Muscle layer of colon (tissue), 2 donors: ENCODE results near the gene EP300.
"Not testable (repeated sequence)": the region's sequence is repeated elsewhere in the genome, so short reads cannot be mapped to it uniquely, and the experiment has no call there.

ENCODE experiments used
- H3K27ac ChIP-seq: one replicate; pipeline ENCODE4 v1.7.0; 2013; ENCODE audit warnings: low read depth, mild to moderate bottlenecking, low read length, moderate library complexity
- H3K27me3 ChIP-seq, 2 donors: one replicate each; pipeline ENCODE4 v1.7.0; 2013; ENCODE audit warnings: low read length in 2 of 2, mild to moderate bottlenecking in 2 of 2; ENCODE audit not compliant: insufficient read depth in 2 of 2, control insufficient read depth in 1 of 2
- H3K36me3 ChIP-seq: one replicate; pipeline ENCODE4 v1.7.0; 2013; ENCODE audit warnings: mild to moderate bottlenecking, low read length; ENCODE audit not compliant: insufficient read depth
- H3K4me1 ChIP-seq: one replicate; pipeline ENCODE4 v1.7.0; 2013; ENCODE audit warnings: mild to moderate bottlenecking, low read length; ENCODE audit not compliant: insufficient read depth
- H3K4me3 ChIP-seq, 2 donors: one replicate each; pipeline ENCODE4 v1.7.0; 2013; ENCODE audit warnings: low read length in 2 of 2, low read depth in 1 of 2, mild to moderate bottlenecking in 1 of 2, moderate library complexity in 1 of 2
- H3K9ac ChIP-seq: one replicate; pipeline ENCODE4 v1.7.0; 2013; ENCODE audit warnings: low read length
- H3K9me3 ChIP-seq: one replicate; pipeline ENCODE4 v1.7.0; 2013; ENCODE audit warnings: mild to moderate bottlenecking, low read length
- donor health status: abdominal sarcoma.
- donor health status: Adenocarcinoma of cecum.

Gene EP300

GRCh38 chr22:41117127-41117965, 25.0 kb downstream of the EP300 start:
- H3K36me3 ChIP-seq: peaks cover 28% of the 10 kb centered on the region
- H3K9me3 ChIP-seq: no peaks in the 10 kb centered on the region
- peaks cover 13% of the 10 kb centered on the region for H3K4me1 ChIP-seq
- no peaks in the 10 kb centered on the region for H3K27me3 ChIP-seq
- H3K27ac ChIP-seq: no peak overlapping the region
- no peak overlapping the region for H3K4me3 ChIP-seq
- no peak overlapping the region for H3K9ac ChIP-seq

DNA sequence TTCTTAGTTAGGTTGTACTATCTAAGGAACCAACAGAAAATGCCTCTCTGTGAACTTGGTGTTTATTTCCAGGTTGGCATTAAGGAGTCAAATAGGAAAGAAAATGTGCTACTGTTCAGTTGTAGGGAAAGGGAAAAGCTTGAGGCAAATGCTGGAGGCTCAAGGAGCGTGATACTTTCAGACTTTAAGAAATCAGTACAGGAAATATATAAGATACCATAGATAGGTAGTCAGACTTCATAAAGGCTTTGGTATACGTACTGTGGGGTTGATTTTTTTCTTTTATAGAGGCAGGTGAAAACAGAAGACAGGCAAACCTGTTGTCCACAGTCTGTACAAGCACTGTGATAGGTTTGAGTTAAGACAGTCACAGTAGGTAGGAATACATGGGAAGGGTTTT, 30.8 kb downstream of the EP300 start:
- no peaks in the 10 kb centered on the region for H3K9me3 ChIP-seq
- no peaks in the 10 kb centered on the region for H3K4me1 ChIP-seq
- H3K9ac ChIP-seq: no peak overlapping the region
- no peak overlapping the region for H3K27ac ChIP-seq
- H3K27me3 ChIP-seq: no peaks in the 10 kb centered on the region
- no peak overlapping the region for H3K4me3 ChIP-seq
- H3K36me3 ChIP-seq: peaks cover 46% of the 10 kb centered on the region

DNA sequence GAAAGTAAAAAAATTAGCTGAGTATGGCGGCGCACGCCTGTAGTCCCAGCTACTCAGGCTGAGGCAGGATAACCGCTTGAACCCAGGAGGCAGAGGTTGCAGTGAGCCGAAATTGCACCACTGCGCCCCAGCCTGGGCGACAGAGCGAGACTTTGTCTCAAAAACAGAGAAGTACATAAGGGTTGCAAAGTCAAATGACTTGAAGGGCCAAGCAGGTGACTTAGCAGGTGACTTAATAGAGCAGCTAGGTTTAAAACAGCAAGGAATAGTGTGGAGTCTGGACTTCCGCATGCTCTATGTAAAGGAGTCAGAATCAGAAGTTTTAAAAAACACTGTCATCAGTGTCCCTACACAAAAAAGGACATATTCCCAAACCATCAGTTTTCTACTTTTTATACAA, 31.7 kb downstream of the EP300 start:
- Histone ChIP-seq H3K36me3 (peaks cover 48% of the 10 kb centered on the region), H3K27me3 (no peaks in the 10 kb centered on the region), H3K9ac (no peak overlapping the region), H3K4me1 (no peaks in the 10 kb centered on the region), H3K27ac (no peak overlapping the region), H3K4me3 (no peak overlapping the region), H3K9me3 (no peaks in the 10 kb centered on the region)

DNA sequence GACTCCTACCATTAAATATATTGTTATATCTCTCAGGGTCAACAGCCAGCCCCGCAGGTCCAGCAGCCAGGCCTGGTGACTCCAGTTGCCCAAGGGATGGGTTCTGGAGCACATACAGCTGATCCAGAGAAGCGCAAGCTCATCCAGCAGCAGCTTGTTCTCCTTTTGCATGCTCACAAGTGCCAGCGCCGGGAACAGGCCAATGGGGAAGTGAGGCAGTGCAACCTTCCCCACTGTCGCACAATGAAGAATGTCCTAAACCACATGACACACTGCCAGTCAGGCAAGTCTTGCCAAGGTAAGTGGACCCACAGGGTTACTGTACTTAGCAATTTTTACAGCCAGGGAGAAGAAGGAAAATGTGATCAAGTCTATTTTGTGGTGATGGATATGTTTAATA, 35.1 kb downstream of the EP300 start:
- Histone ChIP-seq H3K4me1 (no peaks in the 10 kb centered on the region), H3K36me3 (peaks cover 63% of the 10 kb centered on the region)

GRCh38 chr22:41128606-41129005, 36.2 kb downstream of the EP300 start:
- H3K36me3 ChIP-seq: peaks cover 67% of the 10 kb centered on the region
- H3K4me3 ChIP-seq: no peak overlapping the region
- H3K27ac ChIP-seq: no peak overlapping the region
- H3K4me1 ChIP-seq: no peaks in the 10 kb centered on the region
- H3K27me3 ChIP-seq: no peaks in the 10 kb centered on the region
- no peak overlapping the region for H3K9ac ChIP-seq
- H3K9me3 ChIP-seq: no peaks in the 10 kb centered on the region

More for the DNA sequence above, 35.1 kb downstream of the EP300 start:
- no peak overlapping the region for H3K27ac ChIP-seq
- no peak overlapping the region for H3K9ac ChIP-seq
- no peak overlapping the region for H3K4me3 ChIP-seq
- no peaks in the 10 kb centered on the region for H3K9me3 ChIP-seq
- no peaks in the 10 kb centered on the region for H3K27me3 ChIP-seq

GRCh38 chr22:41132550-41132949, 40.2 kb downstream of the EP300 start:
- no peak overlapping the region for H3K4me3 ChIP-seq
- no peak overlapping the region for H3K9ac ChIP-seq

GRCh38 chr22:41140365-41140957, 48.1 kb downstream of the EP300 start:
- H3K36me3 ChIP-seq: peaks cover 87% of the 10 kb centered on the region
- H3K9ac ChIP-seq: no peak overlapping the region
- no peaks in the 10 kb centered on the region for H3K27me3 ChIP-seq
- no peaks in the 10 kb centered on the region for H3K9me3 ChIP-seq
- H3K4me3 ChIP-seq: no peak overlapping the region
- no peak overlapping the region for H3K27ac ChIP-seq
- H3K4me1 ChIP-seq: no peaks in the 10 kb centered on the region

More at GRCh38 chr22:41132550-41132949, 40.2 kb downstream of the EP300 start:
- H3K36me3 ChIP-seq: peaks cover 67% of the 10 kb centered on the region
- no peaks in the 10 kb centered on the region for H3K9me3 ChIP-seq
- H3K27ac ChIP-seq: no peak overlapping the region
- no peaks in the 10 kb centered on the region for H3K27me3 ChIP-seq
- no peaks in the 10 kb centered on the region for H3K4me1 ChIP-seq

DNA sequence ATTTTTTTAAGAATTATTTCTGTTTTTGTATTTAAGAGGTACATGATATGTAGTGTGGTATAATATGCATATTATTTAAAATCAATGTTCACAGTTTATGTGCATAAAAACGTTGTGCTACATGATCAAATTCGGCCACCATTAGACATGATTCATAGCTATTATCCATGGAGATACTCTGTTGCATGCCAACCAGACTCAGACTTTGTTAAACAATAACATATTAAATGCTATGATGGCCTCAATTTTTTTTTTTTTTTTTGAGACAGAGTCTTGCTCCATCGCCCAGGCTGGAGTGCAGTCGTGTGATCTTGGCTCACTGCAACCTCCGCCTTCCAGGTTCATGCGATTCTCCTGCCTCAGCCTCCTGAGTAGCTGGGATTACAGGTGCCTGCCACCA, 53.5 kb downstream of the EP300 start:
- not testable (repeated sequence) for H3K27me3 ChIP-seq, H3K9me3 ChIP-seq
- peaks cover 85% of the 10 kb centered on the region for H3K36me3 ChIP-seq

DNA sequence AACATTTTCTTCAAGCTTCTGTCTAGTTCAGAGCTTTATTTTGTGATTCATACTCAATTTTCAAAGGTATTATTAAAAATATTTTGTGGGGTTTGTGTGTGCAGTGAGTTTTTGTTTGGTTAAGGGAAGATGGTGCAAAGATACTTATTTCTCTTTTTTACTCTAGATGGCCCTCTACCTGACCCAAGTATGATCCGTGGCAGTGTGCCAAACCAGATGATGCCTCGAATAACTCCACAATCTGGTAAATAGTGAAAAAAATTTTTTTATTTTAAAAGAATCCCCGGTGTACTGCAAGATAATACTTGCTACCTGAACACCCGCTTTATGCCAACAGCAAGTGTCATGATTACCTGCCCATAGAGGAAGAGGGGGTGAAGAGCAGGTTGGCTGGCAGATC, 54.2 kb downstream of the EP300 start:
- Histone ChIP-seq H3K4me1 (no peaks in the 10 kb centered on the region), H3K27ac (no peak overlapping the region), H3K27me3 (no peaks in the 10 kb centered on the region), H3K9ac (no peak overlapping the region), H3K36me3 (peaks cover 85% of the 10 kb centered on the region), H3K4me3 (no peak overlapping the region), H3K9me3 (no peaks in the 10 kb centered on the region)

More for the DNA sequence above, 53.5 kb downstream of the EP300 start:
- not testable (repeated sequence) for H3K4me3 ChIP-seq, H3K4me1 ChIP-seq, H3K27ac ChIP-seq, H3K9ac ChIP-seq

DNA sequence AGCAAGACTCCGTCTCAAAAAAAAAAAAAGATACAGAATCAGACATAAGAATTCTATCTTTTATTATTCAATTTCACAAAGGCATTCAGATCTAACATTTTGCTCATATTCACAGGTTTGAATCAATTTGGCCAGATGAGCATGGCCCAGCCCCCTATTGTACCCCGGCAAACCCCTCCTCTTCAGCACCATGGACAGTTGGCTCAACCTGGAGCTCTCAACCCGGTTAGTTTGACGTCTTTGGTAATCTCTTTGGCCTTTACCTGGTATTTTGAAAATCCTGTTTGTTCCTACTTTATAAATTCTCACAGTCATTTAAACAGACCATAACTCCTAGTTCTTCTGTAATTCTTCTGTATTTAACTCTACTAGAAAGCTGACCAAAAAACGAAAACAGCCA, 55.3 kb downstream of the EP300 start:
- H3K4me1 ChIP-seq: no peaks in the 10 kb centered on the region
- no peaks in the 10 kb centered on the region for H3K9me3 ChIP-seq
- H3K27me3 ChIP-seq: no peaks in the 10 kb centered on the region
- no peak overlapping the region for H3K9ac ChIP-seq
- peaks cover 85% of the 10 kb centered on the region for H3K36me3 ChIP-seq
- H3K4me3 ChIP-seq: no peak overlapping the region
- no peak overlapping the region for H3K27ac ChIP-seq

- H3K36me3 ChIP-seq: peaks cover 84% of the 10 kb centered on the region
- no peak overlapping the region for H3K27ac ChIP-seq
- H3K9me3 ChIP-seq: no peaks in the 10 kb centered on the region
Observed at GRCh38 chr22:41152902-41153301, 60.5 kb downstream of the EP300 start.

DNA sequence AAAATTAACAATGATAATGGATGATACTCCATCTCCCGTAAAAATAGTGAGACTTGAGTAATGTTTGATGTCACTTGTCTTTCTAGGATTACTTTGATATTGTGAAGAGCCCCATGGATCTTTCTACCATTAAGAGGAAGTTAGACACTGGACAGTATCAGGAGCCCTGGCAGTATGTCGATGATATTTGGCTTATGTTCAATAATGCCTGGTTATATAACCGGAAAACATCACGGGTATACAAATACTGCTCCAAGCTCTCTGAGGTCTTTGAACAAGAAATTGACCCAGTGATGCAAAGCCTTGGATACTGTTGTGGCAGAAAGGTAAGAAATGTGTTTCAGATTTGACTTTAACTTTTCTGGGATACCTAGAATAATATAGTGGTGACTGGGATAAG, 64.7 kb downstream of the EP300 start:
- H3K9me3 ChIP-seq: no peaks in the 10 kb centered on the region
- peaks cover 85% of the 10 kb centered on the region for H3K36me3 ChIP-seq
- H3K27ac ChIP-seq: no peak overlapping the region
- no peaks in the 10 kb centered on the region for H3K4me1 ChIP-seq
- H3K27me3 ChIP-seq: no peaks in the 10 kb centered on the region
- H3K9ac ChIP-seq: no peak overlapping the region
- no peak overlapping the region for H3K4me3 ChIP-seq

More at GRCh38 chr22:41152902-41153301, 60.5 kb downstream of the EP300 start:
- no peaks in the 10 kb centered on the region for H3K27me3 ChIP-seq
- H3K9ac ChIP-seq: no peak overlapping the region
- H3K4me1 ChIP-seq: no peaks in the 10 kb centered on the region
- H3K4me3 ChIP-seq: no peak overlapping the region
